Hepatocyte (in vitro differentiated cells): ENCODE results near the gene HAGH.

Source experiments
- EZH2phosphoT487 ChIP-seq: fragments of 200-600 bp; sonication (generic); IDR thresholded peaks from one replicate; pipeline ENCODE4 v1.6.1; 2018; ENCODE audit warnings: antibody characterized with exemption, mild to moderate bottlenecking, low read depth, moderate library complexity; ENCODE audit not compliant: unreplicated experiment, severe bottlenecking
- TF ChIP-seq, protein P1 (sequence below): fragments of 200-600 bp; sonication (generic); IDR thresholded peaks from 2 replicates; pipeline ENCODE4 v1.5.1; 2016; ENCODE audit warnings: antibody characterized with exemption, mild to moderate bottlenecking; ENCODE audit not compliant: poor library complexity

DNA sequence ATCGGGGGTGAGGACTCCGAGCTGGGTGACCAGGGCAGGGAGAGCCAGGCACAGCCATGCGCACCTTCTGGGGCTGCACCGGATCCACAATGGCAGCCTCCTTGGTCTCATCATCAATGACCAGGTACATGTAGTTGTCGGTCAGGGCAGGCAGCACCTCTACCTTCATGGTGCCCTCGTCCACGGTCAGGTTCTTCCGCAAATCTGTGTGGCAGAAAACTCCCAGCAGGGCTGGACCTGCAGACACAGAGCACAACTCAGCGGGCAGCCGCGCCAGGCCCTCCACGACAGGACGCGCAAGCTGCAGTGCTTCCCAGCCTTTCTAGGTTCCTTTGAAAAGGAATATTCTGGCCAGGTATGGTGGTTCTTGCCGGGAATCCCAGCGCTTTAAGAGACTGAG is 3.8 kb downstream of the HAGH start:
- TF ChIP-seq, protein P1, sequence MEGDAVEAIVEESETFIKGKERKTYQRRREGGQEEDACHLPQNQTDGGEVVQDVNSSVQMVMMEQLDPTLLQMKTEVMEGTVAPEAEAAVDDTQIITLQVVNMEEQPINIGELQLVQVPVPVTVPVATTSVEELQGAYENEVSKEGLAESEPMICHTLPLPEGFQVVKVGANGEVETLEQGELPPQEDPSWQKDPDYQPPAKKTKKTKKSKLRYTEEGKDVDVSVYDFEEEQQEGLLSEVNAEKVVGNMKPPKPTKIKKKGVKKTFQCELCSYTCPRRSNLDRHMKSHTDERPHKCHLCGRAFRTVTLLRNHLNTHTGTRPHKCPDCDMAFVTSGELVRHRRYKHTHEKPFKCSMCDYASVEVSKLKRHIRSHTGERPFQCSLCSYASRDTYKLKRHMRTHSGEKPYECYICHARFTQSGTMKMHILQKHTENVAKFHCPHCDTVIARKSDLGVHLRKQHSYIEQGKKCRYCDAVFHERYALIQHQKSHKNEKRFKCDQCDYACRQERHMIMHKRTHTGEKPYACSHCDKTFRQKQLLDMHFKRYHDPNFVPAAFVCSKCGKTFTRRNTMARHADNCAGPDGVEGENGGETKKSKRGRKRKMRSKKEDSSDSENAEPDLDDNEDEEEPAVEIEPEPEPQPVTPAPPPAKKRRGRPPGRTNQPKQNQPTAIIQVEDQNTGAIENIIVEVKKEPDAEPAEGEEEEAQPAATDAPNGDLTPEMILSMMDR = no peak
- no peak for TF ChIP-seq EZH2phosphoT487
